AG04449 (cell line): ENCODE measurements around the gene PPP2R2C.

Experiments
- CTCF ChIA-PET: fragments of 350-600 bp; formaldehyde crosslinking; extraction: SDS; loops from one replicate; lab custom pipeline; 2021; ENCODE audit warnings: antibody characterized with exemption; lab: Yijun Ruan, JAX
- POLR2A ChIA-PET: fragments of 400-600, 350-600 bp; formaldehyde crosslinking; extraction: SDS; loops from one replicate; lab custom pipeline; 2020; ENCODE audit warnings: antibody characterized with exemption, inconsistent platforms; lab: Yijun Ruan, JAX
- DNase-seq: peaks from one replicate; pipeline ENCODE4 v3.0.0-alpha.2; 2010; ENCODE audit warnings: low read depth, low spot score
- H3K4me3 ChIP-seq: 2 replicates; pipeline ENCODE4 v1.5.1; 2011; ENCODE audit warnings: low read depth, mild to moderate bottlenecking, control low read depth, low read length
- TF ChIP-seq, protein P1 (sequence below): IDR thresholded peaks from one replicate; pipeline ENCODE4 v1.5.1; 2011; ENCODE audit warnings: mild to moderate bottlenecking, moderate library complexity, low read length, control low read depth, inconsistent platforms; ENCODE audit not compliant: insufficient read depth; ENCODE audit errors: missing control alignments

Gene PPP2R2C

DNA sequence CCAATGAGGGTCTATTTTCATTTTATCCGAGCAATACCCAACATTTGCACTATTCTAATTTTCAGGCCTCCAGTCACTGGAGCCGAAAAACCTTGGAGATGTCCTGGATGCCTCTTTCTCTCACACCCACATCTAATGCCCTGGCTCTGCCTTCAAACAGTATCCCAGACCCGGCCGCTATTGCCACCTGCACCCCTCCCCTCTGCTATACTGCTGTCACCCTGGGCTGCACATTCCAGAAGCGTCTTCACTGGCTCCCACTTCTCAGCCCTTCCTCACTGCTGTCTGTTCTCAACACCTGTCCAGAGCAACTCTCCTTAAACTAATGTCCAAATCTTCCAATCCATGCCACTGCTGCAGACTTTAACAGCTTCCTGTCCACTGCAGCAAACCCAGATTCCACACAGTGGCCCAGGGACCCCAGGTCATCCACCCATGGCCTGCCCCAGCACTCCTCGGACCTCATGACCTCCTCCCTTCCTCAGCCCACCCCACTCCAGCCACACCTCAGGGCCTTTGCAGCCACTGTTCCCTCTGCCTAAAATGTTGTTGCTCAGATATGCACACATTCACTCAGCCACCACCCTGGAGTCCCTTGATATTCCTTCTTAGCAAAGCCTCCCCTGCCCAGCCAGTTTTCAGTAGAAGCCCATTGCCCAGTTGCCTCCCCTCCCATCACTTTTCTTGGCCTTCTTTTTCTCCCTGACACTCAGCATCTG lies 30.5 kb upstream of the PPP2R2C start:
- DNase-seq, result no peak
- ChIA-PET CTCF (no interaction called here), POLR2A (no interaction called here)
- H3K4me3 ChIP-seq, result no peak overlapping the region
- TF ChIP-seq, protein P1, sequence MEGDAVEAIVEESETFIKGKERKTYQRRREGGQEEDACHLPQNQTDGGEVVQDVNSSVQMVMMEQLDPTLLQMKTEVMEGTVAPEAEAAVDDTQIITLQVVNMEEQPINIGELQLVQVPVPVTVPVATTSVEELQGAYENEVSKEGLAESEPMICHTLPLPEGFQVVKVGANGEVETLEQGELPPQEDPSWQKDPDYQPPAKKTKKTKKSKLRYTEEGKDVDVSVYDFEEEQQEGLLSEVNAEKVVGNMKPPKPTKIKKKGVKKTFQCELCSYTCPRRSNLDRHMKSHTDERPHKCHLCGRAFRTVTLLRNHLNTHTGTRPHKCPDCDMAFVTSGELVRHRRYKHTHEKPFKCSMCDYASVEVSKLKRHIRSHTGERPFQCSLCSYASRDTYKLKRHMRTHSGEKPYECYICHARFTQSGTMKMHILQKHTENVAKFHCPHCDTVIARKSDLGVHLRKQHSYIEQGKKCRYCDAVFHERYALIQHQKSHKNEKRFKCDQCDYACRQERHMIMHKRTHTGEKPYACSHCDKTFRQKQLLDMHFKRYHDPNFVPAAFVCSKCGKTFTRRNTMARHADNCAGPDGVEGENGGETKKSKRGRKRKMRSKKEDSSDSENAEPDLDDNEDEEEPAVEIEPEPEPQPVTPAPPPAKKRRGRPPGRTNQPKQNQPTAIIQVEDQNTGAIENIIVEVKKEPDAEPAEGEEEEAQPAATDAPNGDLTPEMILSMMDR, result no peak

DNA sequence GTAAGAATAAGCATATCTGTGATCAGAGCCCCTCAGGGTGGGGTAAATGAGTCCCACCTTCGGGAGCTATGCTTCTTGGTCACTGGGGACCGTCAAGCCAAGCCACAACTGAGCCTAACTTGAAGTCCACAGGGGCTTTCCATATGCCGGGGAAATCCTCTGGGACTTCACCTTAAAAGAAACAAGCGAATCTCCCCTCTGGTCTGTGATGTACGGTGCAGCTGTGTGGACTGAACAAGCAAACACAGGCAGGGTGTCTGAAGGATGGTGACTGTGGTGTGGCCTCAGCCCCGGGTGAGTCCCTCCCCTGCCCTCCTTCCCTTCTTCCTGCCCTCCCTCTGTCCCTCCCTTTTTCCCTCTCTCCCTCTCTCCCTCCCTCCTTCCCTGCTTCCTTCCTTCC lies 29.7 kb upstream of the PPP2R2C start:
- no peak for DNase-seq
- CTCF ChIA-PET, result no interaction called here
- POLR2A ChIA-PET, result no interaction called here
- H3K4me3 ChIP-seq, result no peak overlapping the region
- TF ChIP-seq, protein P1, result no peak

DNA sequence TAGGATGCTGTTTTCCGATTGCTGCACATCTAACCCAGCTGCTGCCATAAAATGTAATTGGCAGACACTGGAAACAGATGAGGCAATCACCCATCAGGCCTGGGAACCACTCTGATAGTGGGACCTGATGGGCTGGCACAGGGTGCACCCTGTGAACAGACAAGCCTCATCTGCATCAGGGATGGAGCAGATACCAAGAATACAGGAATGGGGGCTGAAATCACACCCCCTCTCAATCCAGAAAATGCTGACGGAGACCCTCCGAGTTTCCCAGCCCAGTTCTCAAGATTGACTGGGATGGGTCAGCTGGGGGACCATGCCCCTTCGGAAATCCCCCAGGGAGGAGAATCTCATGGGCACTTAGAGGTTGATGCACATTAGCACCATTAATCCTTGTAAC lies 28.8 kb upstream of the PPP2R2C start:
- ChIA-PET POLR2A (no interaction called here), CTCF (no interaction called here)
- H3K4me3 ChIP-seq, result no peak overlapping the region
- TF ChIP-seq, protein P1, result no peak
- DNase-seq, result no peak

DNA sequence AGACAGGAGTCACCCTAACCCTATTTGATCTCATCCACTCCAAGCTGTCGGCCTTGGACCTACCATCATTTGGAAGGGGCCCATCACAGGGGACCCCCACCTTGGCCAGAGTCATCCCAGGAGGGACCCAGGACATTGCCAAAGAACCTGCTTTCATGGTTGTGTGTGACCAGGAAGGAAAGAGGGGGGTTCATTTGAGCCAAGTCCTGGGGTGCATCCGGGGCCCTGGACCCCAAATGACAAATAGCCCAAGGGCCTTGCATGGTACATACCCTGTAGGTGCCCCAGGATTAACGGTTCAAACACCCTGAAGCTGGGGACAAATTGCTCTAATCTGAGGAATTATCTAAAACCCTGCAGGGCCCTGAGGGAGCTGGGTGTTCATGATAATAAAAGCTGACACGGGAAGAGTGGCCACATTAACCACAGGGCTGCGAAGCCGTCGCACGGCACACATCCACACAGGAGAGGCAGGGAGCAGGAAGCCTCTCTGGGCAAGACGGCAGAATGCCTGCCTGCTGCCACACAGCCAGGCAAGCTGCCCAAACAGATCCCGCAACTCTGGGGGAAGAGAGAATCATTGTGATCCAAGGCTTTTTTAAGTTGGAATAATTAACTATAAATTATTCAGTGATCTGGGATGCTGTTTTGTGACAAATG lies 28.2 kb upstream of the PPP2R2C start:
- no peak overlapping the region for H3K4me3 ChIP-seq
- TF ChIP-seq, protein P1, result no peak
- DNase-seq, result no peak
- ChIA-PET CTCF (no interaction called here), POLR2A (no interaction called here)

DNA sequence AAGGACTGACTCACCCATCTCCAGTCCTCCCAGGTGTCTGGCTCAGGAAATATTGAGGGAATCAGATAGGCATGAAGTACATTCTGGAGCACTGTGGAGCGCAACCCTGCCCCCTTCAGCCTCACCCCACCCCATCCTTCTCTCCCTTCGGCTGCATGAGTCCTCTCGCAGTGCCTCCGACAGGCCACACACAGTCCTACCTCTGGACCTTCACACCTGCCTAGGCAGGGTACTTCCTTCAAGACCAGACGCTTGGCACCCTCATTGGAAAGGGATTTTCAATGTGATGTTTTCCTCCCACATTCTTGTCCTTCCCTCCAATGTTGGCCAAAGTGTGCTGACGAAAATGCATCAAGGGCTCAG lies 26.8 kb upstream of the PPP2R2C start:
- ChIA-PET POLR2A (no interaction called here), CTCF (interaction anchor here (0.9 kb wide), 1 partner anchor 55 kb away, joined by 3 read pairs; no protein-coding TSS in a partner anchor)
- TF ChIP-seq, protein P1, result no peak
- no peak overlapping the region for H3K4me3 ChIP-seq
- no peak for DNase-seq

DNA sequence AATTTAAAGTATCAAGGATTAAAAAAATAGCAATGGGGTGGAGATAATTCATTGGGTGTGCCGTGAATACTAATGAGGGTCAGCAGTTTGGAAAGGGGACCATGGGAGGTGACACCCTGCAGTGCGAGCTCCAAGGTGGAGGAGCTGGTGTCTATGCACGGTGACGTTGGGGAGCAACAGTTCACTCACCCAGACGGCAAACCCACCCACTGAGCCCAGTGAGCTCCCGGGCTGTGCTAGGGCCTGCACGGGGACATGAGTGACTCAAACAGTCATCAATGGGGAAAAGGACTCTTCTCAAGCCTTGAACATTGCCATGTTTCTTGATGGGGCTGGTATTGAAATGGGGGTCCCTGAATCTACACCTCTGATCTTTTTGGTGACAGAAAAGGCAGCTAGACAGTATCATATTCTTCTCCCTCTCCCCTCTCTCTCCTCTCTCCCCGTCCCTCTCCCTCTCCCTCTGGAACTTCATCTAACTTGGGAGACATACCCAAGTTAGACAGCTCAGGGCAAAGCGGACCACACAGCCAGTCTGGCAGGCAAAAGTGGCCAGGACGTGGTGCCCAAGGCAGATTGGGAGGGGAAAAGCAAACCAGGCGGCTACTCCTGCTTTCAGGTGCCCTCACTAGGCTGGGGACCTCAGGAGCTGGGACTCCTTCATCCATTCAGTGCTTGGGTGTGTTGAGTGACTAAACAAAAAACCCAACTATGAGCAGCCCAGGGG lies 26.3 kb upstream of the PPP2R2C start:
- no peak overlapping the region for H3K4me3 ChIP-seq
- TF ChIP-seq, protein P1, result no peak
- CTCF ChIA-PET, result interaction anchor here (0.9 kb wide), 1 partner anchor 55 kb away, joined by 3 read pairs; no protein-coding TSS in a partner anchor
- DNase-seq, result no peak
- POLR2A ChIA-PET, result no interaction called here
